ENCODE results near the gene FGFR3.

DNA sequence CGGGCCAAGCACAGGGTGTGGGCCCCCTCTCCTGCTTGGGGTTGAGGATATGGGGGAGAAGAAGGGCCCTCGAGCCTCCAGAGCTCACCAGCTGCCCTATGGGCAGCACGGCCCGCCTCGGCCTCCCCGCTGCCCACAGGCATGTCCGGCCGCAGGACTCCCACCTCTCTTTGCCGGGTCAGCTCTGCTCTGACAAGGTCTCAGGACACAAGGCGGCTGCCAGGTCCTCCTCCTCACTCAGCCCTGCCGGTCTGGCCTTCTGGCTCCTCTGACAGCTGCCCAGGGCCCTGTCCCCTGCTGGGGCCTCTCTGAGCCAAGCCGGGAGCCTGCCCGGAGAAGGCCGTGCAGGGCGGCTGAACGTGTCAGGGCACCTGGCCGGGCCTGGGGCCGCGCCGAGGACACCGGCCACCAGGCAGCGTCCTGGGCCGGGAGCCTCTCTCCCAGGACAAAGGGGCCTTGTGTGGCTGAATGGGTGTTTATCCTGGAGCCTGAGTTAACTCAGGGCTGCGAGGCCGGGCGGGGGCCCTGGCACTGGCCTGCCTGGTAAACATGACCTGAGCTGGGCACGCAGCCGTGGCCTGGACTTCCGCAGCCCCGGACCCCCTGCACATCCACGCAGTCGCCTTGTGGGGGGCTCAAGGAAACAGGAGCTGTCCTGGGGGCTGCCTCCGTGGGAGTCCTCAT lies 46.0 kb upstream of the FGFR3 start:
- TF ChIP-seq LARP7 (IDR thresholded peaks at IDR 0.05) (no peak), CEBPB (IDR thresholded peaks at IDR 0.05; ENCODE audit: borderline replicate concordance in 1 of 2, low read depth in 2 of 2, low read length in 2 of 2) (no peak), HDAC2 (IDR thresholded peaks at IDR 0.05) (no peak), EGR1 (IDR thresholded peaks at IDR 0.05; ENCODE audit: borderline replicate concordance in 1 of 2, low read depth in 2 of 2, low read length in 2 of 2) (no peak), CHD4 (IDR thresholded peaks at IDR 0.05) (no peak), EP300 (IDR thresholded peaks at IDR 0.05; ENCODE audit: borderline replicate concordance in 1 of 2, control insufficient read depth in 1 of 2, low read depth in 2 of 2, low read length in 2 of 2) (no peak), JUND (IDR thresholded peaks at IDR 0.05; ENCODE audit: low read depth, low read length) (no peak)
